HepG2 (cell line): Measurements from ENCODE around the gene PDK2. TPM values are rescaled to one million over a fixed set of nuclear protein-coding genes. Genes with fewer than 3 reads are reported as not detected.

Experiments
- ATAC-seq: fragments of 200-7000 bp; cut with Tn5 transposase; 3 replicates; pipeline ENCODE4 v1.9.1; 2020; ENCODE audit warnings: mild to moderate bottlenecking, moderate library complexity
- BruUV-seq: library from RNA; stranded (reverse); fragments of 400-500 nt; replicated peaks from 2 replicates; lab custom pipeline; 2021; lab: Mats Ljungman, UMichigan
- CTCF ChIA-PET: fragments of 300-600 bp; formaldehyde crosslinking; extraction: SDS; loops from one replicate; lab custom pipeline; 2021; ENCODE audit warnings: low total read pairs, inconsistent platforms, low intra/inter-chr PET ratio; lab: Yijun Ruan, JAX
- POLR2A ChIA-PET: fragments of 350-600 bp; sonication (Branson Sonifier 250); formaldehyde crosslinking; loops from one replicate; lab custom pipeline; 2020; ENCODE audit warnings: antibody characterized with exemption, inconsistent platforms; lab: Yijun Ruan, JAX
- DNase-seq: peaks from one replicate; pipeline ENCODE4 v3.0.0-alpha.2; 2015; ENCODE audit warnings: low spot score
- FAIRE-seq: peaks from 3 replicates; lab custom pipeline; 2011; peaks lifted over from hg19 to GRCh38; lab: Jason Lieb, UNC
- H2AFZ ChIP-seq: one replicate; pipeline ENCODE4 v1.6.1; 2011; ENCODE audit warnings: low read length, inconsistent platforms
- H3K27ac ChIP-seq: fragments of 300-600 bp; 3 replicates; pipeline ENCODE4 v1.8.0; 2011; ENCODE audit warnings: mixed run types, mild to moderate bottlenecking, mixed read lengths, low read length, inconsistent platforms; ENCODE audit not compliant: insufficient read depth; ENCODE audit errors: extremely low read length
- H3K27me3 ChIP-seq, 2 experiments: fragments of 200-600 bp in 1 of 2; 2 replicates in 1 of 2; 3 replicates in 1 of 2; pipeline versions ENCODE4 v1.6.0 to v1.8.0; 2011; ENCODE audit warnings: low read length in 2 of 2, mild to moderate bottlenecking in 2 of 2, moderate library complexity in 2 of 2, inconsistent platforms in 1 of 2; ENCODE audit not compliant: insufficient read depth in 2 of 2, control insufficient read depth in 1 of 2
- H3K36me3 ChIP-seq, 2 experiments: fragments of 200-600 bp in 1 of 2; replicated peaks in 1 of 2; 2 replicates in 1 of 2; 3 replicates in 1 of 2; pipeline versions ENCODE4 v1.5.1 to v1.8.0; 2011; ENCODE audit warnings: low read length in 2 of 2, inconsistent platforms in 1 of 2; ENCODE audit not compliant: insufficient read depth in 2 of 2, control insufficient read depth in 1 of 2
- H3K4me1 ChIP-seq: 2 replicates; pipeline ENCODE4 v1.5.1; 2012; ENCODE audit warnings: low read length, inconsistent platforms; ENCODE audit not compliant: insufficient read depth
- H3K4me2 ChIP-seq: 2 replicates; pipeline ENCODE4 v1.6.0; 2011; ENCODE audit warnings: low read depth, low read length, inconsistent platforms
- H3K4me3 ChIP-seq, 3 experiments: fragments of 200-600 bp in 1 of 3; sonication (generic), shearing (Covaris generic) in 1 of 3; replicated peaks in 1 of 3; 2 replicates each; pipeline ENCODE4 v1.5.1; 2011 to 2016; ENCODE audit warnings: low read length in 3 of 3, inconsistent platforms in 2 of 3, low read depth in 2 of 3, mild to moderate bottlenecking in 2 of 3, control low read depth in 1 of 3, mixed read lengths in 1 of 3; ENCODE audit not compliant: insufficient read depth in 1 of 3
- H3K79me2 ChIP-seq: one replicate; pipeline ENCODE4 v1.6.1; 2011; ENCODE audit warnings: low read length, inconsistent platforms; ENCODE audit not compliant: insufficient read depth
- H3K9ac ChIP-seq: 2 replicates; pipeline ENCODE4 v1.6.0; 2011; ENCODE audit warnings: mild to moderate bottlenecking, low read depth, low read length, inconsistent platforms; ENCODE audit not compliant: insufficient read depth
- H3K9me3 ChIP-seq: 2 replicates; pipeline ENCODE4 v1.5.1; 2012; ENCODE audit warnings: mild to moderate bottlenecking, low read length
- H4K20me1 ChIP-seq: 2 replicates; pipeline ENCODE4 v1.6.0; 2011; ENCODE audit warnings: inconsistent platforms, mild to moderate bottlenecking, low read length, moderate library complexity; ENCODE audit not compliant: insufficient read depth
- AGO1 ChIP-seq: fragments of 200-400 bp; formaldehyde crosslinking; IDR thresholded peaks from 2 replicates; pipeline ENCODE4 v1.6.1; 2017; ENCODE audit warnings: mild to moderate bottlenecking, low read depth, low read length, moderate library complexity; ENCODE audit not compliant: poor library complexity, severe bottlenecking
- ATAD3A ChIP-seq: sonication (generic); formaldehyde crosslinking; IDR thresholded peaks from 2 replicates; pipeline ENCODE4 v1.4.0; 2020; ENCODE audit warnings: missing genetic modification reagents
- ATF7 ChIP-seq, 2 experiments: fragments of 450-650 bp in 1 of 2; sonication (generic) in 1 of 2; formaldehyde crosslinking in 1 of 2; IDR thresholded peaks; 2 replicates each; pipeline versions ENCODE4 v1.4.0 to v1.6.1; 2016 to 2020; ENCODE audit warnings: antibody characterized with exemption in 1 of 2, mild to moderate bottlenecking in 1 of 2, missing genetic modification reagents in 1 of 2
- KAT2B ChIP-seq: fragments of 150-350 bp; IDR thresholded peaks from 2 replicates; pipeline ENCODE4 v1.6.1; 2014; ENCODE audit warnings: low read depth, low read length, borderline replicate concordance
- NFE2L2 ChIP-seq: fragments of 150-350 bp; IDR thresholded peaks from 2 replicates; pipeline ENCODE4 v1.6.1; 2014; ENCODE audit warnings: low read length
- PHB2 ChIP-seq: fragments of 450-650 bp; IDR thresholded peaks from 2 replicates; pipeline ENCODE4 v1.6.1; 2018; ENCODE audit not compliant: partially characterized antibody
- REL ChIP-seq: sonication (generic); formaldehyde crosslinking; conservative IDR thresholded peaks from 2 replicates; pipeline ENCODE4 v1.8.0; 2022; ENCODE audit warnings: mild to moderate bottlenecking, missing genetic modification reagents, moderate library complexity
- SALL2 ChIP-seq: sonication (generic); formaldehyde crosslinking; IDR thresholded peaks from 2 replicates; pipeline ENCODE4 v1.8.1; 2023; ENCODE audit warnings: mild to moderate bottlenecking, missing genetic modification reagents, inconsistent platforms
- ZFP36L1 ChIP-seq: sonication (generic); formaldehyde crosslinking; IDR thresholded peaks from 2 replicates; pipeline ENCODE4 v1.8.0; 2022; ENCODE audit warnings: mild to moderate bottlenecking, missing genetic modification reagents, moderate library complexity
- ZKSCAN1 ChIP-seq: fragments of 150-350 bp; IDR thresholded peaks from 2 replicates; pipeline ENCODE4 v1.6.1; 2014; ENCODE audit warnings: low read length
- ZKSCAN8 ChIP-seq: IDR thresholded peaks from 2 replicates; pipeline ENCODE4 v1.6.1; 2016; ENCODE audit warnings: borderline replicate concordance, missing genetic modification reagents, missing compliant biosample characterization
- ZNF121 ChIP-seq: sonication (generic); formaldehyde crosslinking; IDR thresholded peaks from 2 replicates; pipeline ENCODE4 v1.5.0; 2020; ENCODE audit warnings: mild to moderate bottlenecking, missing genetic modification reagents
- ZNF160 ChIP-seq: sonication (generic); formaldehyde crosslinking; IDR thresholded peaks from 2 replicates; pipeline ENCODE4 v1.8.0; 2022; ENCODE audit warnings: mild to moderate bottlenecking, inconsistent platforms, missing genetic modification reagents
- ZNF17 ChIP-seq: sonication (generic); formaldehyde crosslinking; IDR thresholded peaks from 2 replicates; pipeline ENCODE4 v1.5.0; 2020; ENCODE audit warnings: mild to moderate bottlenecking, missing genetic modification reagents
- ZNF431 ChIP-seq: sonication (generic); formaldehyde crosslinking; IDR thresholded peaks from 2 replicates; pipeline ENCODE4 v1.9.0; 2022; ENCODE audit warnings: missing genetic modification reagents, low read depth, mild to moderate bottlenecking, borderline replicate concordance
- ZNF451 ChIP-seq: sonication (generic); formaldehyde crosslinking; IDR thresholded peaks from 2 replicates; pipeline ENCODE4 v1.5.0; 2020; ENCODE audit warnings: mild to moderate bottlenecking, missing genetic modification reagents
- WGBS: methylation state at CpG from one replicate; pipeline ENCODE4 v1.1.6; 2017; ENCODE audit warnings: low lambda C conversion rate; 5-methylcytosine and 5-hydroxymethylcytosine counted together
- in situ Hi-C: cut with HindIII; loops from 2 replicates; pipeline ENCODE4 v1.10.0; 2017; ENCODE audit warnings: low pct_unique_long_range_greater_than_20kb; ENCODE audit not compliant: extremely low pct_ligation_motif_present
- intact Hi-C: fragments of 100-400 bp; cut with micrococcal nuclease; formaldehyde crosslinking; loops from one replicate; pipeline ENCODE4 v1.10.0; 2022; ENCODE audit not compliant: unreplicated experiment
- polyA plus RNA-seq, 8 experiments: library from polyadenylated mRNA; depleted of rRNA in 3 of 8; stranded (reverse) in 7 of 8; unstranded in 1 of 8; fragments of >200 nt; fragmentation: Illumina TruSeq in 4 of 8; extraction: Trizol in 4 of 8; gene quantifications; 2 replicates each; pipeline versions ENCODE4 v1.2.1 to v1.2.3, GENCODE V29; 2011 to 2016; ENCODE audit warnings: low read depth in 4 of 8, missing spikeins in 1 of 8, mixed read lengths in 1 of 8; ENCODE audit not compliant: insufficient read depth in 1 of 8
- total RNA-seq, 5 experiments: library from RNA; depleted of rRNA; stranded (reverse); fragments of >200 nt; fragmentation: Illumina TruSeq; extraction: Trizol; gene quantifications; 2 replicates each; pipeline ENCODE4 v1.2.3, GENCODE V29; 2016; ENCODE audit warnings: low read depth in 1 of 5
- TF ChIP-seq, protein P1 (sequence below): sonication (generic); formaldehyde crosslinking; IDR thresholded peaks from 2 replicates; pipeline ENCODE4 v1.4.0; 2020; ENCODE audit warnings: missing genetic modification reagents
- TF ChIP-seq, protein P2 (sequence below): fragments of 450-650 bp; IDR thresholded peaks from 2 replicates; pipeline ENCODE4 v1.6.1; 2017
- TF ChIP-seq, protein P3 (sequence below): sonication (generic); formaldehyde crosslinking; IDR thresholded peaks from 2 replicates; pipeline ENCODE4 v1.4.0; 2020; ENCODE audit warnings: missing genetic modification reagents
- TF ChIP-seq, protein P4 (sequence below): sonication (generic); formaldehyde crosslinking; IDR thresholded peaks from 2 replicates; pipeline ENCODE4 v1.5.0; 2020; ENCODE audit warnings: missing genetic modification reagents, mild to moderate bottlenecking, borderline replicate concordance

The PDK2 gene
- total and polyA plus RNA-seq, 2 of the 13 experiments (the other 11 are each of a cell fraction or from before 2014, with no cell fraction given): 18.5 to 59.7 TPM

DNA sequence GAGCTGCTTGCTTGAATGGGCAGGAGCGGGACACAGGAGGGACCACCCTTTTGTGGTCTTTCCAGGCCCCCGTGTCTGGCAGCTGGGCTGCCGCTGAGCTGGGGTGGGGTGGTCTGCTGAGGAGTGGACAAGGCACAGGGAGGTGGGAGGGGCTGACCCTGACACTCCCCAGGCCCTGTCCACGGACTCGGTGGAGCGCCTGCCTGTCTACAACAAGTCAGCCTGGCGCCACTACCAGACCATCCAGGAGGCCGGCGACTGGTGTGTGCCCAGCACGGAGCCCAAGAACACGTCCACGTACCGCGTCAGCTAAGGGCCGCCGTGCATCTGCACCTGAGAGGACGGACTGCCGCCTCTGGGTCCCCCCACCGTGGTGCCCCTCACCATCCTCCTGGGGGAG lies 14.6 kb downstream of the PDK2 start:
- FAIRE-seq: no peak
- Histone ChIP-seq H3K27me3 (no peaks in the 10 kb centered on the region), H3K4me1 (peaks cover 58% of the 10 kb centered on the region), H3K79me2 (no peaks in the 10 kb centered on the region), H3K36me3 (no peaks in the 10 kb centered on the region; a peak in 1 of 5 replicates), H3K9me3 (no peaks in the 10 kb centered on the region), H3K27ac (no peak overlapping the region), H2AFZ (no peak overlapping the region), H3K4me2 (no peak overlapping the region), H3K9ac (no peak overlapping the region), H4K20me1 (no peaks in the 10 kb centered on the region), H3K4me3 (no peak overlapping the region)
- TF ChIP-seq KAT2B: no peak
- TF ChIP-seq PHB2: no peak
- no peak for TF ChIP-seq NFE2L2
- TF ChIP-seq REL (CRISPR knock-in tag): no peak
- no peak for TF ChIP-seq ATF7 (IDR thresholded peaks at IDR 0.05)
- TF ChIP-seq ATF7 (CRISPR knock-in tag; IDR thresholded peaks at IDR 0.05): no peak
- no peak for TF ChIP-seq ZNF121
- TF ChIP-seq, protein P1, sequence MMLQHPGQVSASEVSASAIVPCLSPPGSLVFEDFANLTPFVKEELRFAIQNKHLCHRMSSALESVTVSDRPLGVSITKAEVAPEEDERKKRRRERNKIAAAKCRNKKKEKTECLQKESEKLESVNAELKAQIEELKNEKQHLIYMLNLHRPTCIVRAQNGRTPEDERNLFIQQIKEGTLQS: no peak
- TF ChIP-seq ZKSCAN1: no peak
- no peak for TF ChIP-seq ZKSCAN8 (CRISPR knock-in tag)
- TF ChIP-seq, protein P2, sequence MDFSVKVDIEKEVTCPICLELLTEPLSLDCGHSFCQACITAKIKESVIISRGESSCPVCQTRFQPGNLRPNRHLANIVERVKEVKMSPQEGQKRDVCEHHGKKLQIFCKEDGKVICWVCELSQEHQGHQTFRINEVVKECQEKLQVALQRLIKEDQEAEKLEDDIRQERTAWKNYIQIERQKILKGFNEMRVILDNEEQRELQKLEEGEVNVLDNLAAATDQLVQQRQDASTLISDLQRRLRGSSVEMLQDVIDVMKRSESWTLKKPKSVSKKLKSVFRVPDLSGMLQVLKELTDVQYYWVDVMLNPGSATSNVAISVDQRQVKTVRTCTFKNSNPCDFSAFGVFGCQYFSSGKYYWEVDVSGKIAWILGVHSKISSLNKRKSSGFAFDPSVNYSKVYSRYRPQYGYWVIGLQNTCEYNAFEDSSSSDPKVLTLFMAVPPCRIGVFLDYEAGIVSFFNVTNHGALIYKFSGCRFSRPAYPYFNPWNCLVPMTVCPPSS: no peak
- no peak for TF ChIP-seq AGO1
- TF ChIP-seq, protein P3, sequence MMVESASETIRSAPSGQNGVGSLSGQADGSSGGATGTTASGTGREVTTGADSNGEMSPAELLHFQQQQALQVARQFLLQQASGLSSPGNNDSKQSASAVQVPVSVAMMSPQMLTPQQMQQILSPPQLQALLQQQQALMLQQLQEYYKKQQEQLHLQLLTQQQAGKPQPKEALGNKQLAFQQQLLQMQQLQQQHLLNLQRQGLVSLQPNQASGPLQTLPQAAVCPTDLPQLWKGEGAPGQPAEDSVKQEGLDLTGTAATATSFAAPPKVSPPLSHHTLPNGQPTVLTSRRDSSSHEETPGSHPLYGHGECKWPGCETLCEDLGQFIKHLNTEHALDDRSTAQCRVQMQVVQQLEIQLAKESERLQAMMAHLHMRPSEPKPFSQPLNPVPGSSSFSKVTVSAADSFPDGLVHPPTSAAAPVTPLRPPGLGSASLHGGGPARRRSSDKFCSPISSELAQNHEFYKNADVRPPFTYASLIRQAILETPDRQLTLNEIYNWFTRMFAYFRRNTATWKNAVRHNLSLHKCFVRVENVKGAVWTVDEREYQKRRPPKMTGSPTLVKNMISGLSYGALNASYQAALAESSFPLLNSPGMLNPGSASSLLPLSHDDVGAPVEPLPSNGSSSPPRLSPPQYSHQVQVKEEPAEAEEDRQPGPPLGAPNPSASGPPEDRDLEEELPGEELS (CRISPR knock-in tag): no peak
- no peak for TF ChIP-seq ZNF160
- no peak for TF ChIP-seq SALL2 (CRISPR knock-in tag)
- TF ChIP-seq ZNF451 (CRISPR knock-in tag): no peak
- TF ChIP-seq ZNF431 (CRISPR knock-in tag): no peak
- TF ChIP-seq ZFP36L1 (CRISPR knock-in tag): no peak
- no peak for TF ChIP-seq ATAD3A (CRISPR knock-in tag)
- TF ChIP-seq ZNF17: no peak
- TF ChIP-seq, protein P4, sequence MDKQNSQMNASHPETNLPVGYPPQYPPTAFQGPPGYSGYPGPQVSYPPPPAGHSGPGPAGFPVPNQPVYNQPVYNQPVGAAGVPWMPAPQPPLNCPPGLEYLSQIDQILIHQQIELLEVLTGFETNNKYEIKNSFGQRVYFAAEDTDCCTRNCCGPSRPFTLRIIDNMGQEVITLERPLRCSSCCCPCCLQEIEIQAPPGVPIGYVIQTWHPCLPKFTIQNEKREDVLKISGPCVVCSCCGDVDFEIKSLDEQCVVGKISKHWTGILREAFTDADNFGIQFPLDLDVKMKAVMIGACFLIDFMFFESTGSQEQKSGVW (CRISPR knock-in tag): no peak
- intact Hi-C loops: loop anchor here (2.0 kb wide), 1 partner anchor 15 kb away; the partner anchor contains the start of gene PDK2
- POLR2A ChIA-PET: interaction anchor here (1.2 kb wide), 1 partner anchor 16 kb away, joined by 3 read pairs; no protein-coding TSS in a partner anchor
- no peak for DNase-seq
- CTCF ChIA-PET: no interaction called here
- 96% methylated on average over 13 of the region's 19 CpGs for WGBS
- BruUV-seq: no TSS peak
- in situ Hi-C loops: no loop called here
- no peak for ATAC-seq
